ENCODE measurements around the gene LRIG3. TPM values are rescaled to one million over a fixed set of nuclear protein-coding genes. Genes with fewer than 3 reads are reported as not detected.
A peak's percentile ranks its signal among the peaks of the same experiment; 100 is the strongest.
"Not testable (repeated sequence)": the region's sequence is repeated elsewhere in the genome, so short reads cannot be mapped to it uniquely, and the experiment has no call there.

LRIG3 gene
- polyA plus RNA-seq, 6 donors from 2014 or later = not detected

DNA sequence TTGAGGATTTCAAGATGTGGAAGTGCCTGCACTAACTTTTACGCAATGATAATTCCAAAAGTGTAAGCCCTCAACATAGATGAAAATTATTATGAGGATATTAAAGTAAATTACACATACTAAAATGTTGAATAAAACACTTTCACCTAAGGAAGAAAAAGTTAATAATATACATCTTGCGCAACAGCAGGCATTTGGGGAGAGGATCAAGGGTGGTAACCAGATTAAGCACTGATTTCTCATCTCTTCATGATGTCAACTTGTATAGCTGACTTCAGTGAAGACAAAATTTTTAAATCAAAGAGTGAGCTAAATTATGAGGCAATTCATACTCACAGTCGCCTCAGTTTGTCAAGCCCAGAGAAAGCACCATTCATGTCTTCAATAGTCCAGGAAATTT, 33.8 kb downstream of the LRIG3 start:
- ATAC-seq (ENCODE audit: low read depth in 2 of 2) = no peak
- H3K4me3 Mint-ChIP-seq = no peak overlapping the region

DNA sequence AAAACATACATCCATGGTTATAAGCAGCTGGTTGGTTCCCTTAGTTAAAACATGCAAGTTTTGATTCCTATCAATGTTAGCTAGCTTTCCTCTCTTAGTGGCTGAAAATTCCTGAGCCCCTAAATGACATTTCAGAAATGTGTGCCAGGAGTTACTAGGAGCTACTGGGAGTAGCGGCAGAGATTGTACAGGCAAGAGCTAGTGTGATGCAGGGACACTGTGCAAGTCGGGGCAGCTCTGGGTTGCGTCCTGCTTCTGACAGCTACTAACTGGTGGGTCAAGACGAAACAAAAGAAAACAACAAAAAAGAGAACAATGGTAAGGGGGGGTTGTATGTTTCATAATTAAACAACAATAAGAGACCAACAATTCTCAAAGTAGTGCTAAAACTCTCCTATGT, 35.4 kb downstream of the LRIG3 start:
- Mint-ChIP-seq H3K36me3 (no peaks in the 10 kb centered on the region), H3K4me1 (no peaks in the 10 kb centered on the region), H3K4me3 (no peak overlapping the region), H3K27ac (no peak overlapping the region), H3K27me3 (no peaks in the 10 kb centered on the region), H3K9me3 (peaks cover 0 to 5% (median 0%) of the 10 kb centered on the region in 7 donors)
- no peak for DNase-seq
- no peak for ATAC-seq (ENCODE audit: low read depth in 2 of 2)

More for the DNA sequence above, 33.8 kb downstream of the LRIG3 start:
- Mint-ChIP-seq H3K27me3 (no peaks in the 10 kb centered on the region), H3K4me1 (no peaks in the 10 kb centered on the region), H3K36me3 (no peaks in the 10 kb centered on the region), H3K9me3 (peaks cover 0 to 2% (median 0%) of the 10 kb centered on the region in 7 donors), H3K27ac (no peak overlapping the region)
- DNase-seq = no peak

DNA sequence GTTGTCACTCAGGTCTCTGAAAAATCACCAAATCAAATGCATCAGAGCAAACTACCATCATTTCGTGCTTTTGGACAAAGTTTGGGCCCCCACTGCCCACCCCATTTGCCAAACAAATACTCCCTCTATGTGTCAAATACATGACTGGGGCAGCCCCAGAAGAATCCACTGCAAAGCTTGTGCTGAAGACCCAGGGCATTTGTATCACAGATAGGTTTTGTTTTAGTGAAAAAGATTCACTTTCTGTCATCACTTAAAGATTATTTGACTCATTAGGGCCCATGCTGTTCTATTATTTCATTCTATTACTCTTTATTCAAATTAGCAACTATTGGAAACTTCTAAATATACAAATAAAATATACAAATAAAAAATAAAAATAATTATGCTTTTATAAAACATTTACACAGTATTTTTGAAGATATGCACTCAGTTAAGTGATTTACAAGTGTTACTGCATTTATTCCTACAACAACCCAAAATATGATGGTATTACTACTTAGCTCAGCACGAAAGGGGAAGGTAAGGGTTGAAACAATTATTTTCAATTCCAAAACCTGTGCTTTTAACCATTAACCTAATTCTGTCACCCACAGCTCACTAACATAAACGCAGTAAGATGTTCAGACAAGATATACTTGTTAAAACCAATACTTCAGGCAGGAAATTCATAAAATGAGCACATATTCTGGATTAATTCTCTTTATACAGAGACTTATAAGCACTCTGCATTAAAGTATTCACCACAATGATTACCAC, 36.5 kb downstream of the LRIG3 start:
- Mint-ChIP-seq H3K36me3 (no peaks in the 10 kb centered on the region), H3K9me3 (peaks cover 0 to 10% (median 0%) of the 10 kb centered on the region in 7 donors), H3K4me1 (no peaks in the 10 kb centered on the region), H3K27ac (peak overlapping the region in 1 of 6 donors; percentile 16), H3K27me3 (no peaks in the 10 kb centered on the region), H3K4me3 (no peak overlapping the region)
- ATAC-seq (ENCODE audit: low read depth in 2 of 2) (no peak), DNase-seq (no peak)

- Mint-ChIP-seq H3K9me3 (peaks cover 0 to 10% (median 0%) of the 10 kb centered on the region in 7 donors), H3K27ac (no peak overlapping the region)
- DNase-seq = no peak
Observed at GRCh38 chr12:58882826-58883225, 37.5 kb downstream of the LRIG3 start.

GRCh38 chr12:58881816-58882215, 38.5 kb downstream of the LRIG3 start:
- ATAC-seq (ENCODE audit: low read depth in 2 of 2) = no peak
- no peaks in the 10 kb centered on the region for H3K4me1 Mint-ChIP-seq
- H3K27ac Mint-ChIP-seq = no peak overlapping the region
- H3K4me3 Mint-ChIP-seq = no peak overlapping the region
- no peaks in the 10 kb centered on the region for H3K36me3 Mint-ChIP-seq
- H3K9me3 Mint-ChIP-seq = peaks cover 0 to 10% (median 0%) of the 10 kb centered on the region in 7 donors
- DNase-seq = no peak
- no peaks in the 10 kb centered on the region for H3K27me3 Mint-ChIP-seq

More at GRCh38 chr12:58882826-58883225, 37.5 kb downstream of the LRIG3 start:
- Mint-ChIP-seq H3K4me1 (no peaks in the 10 kb centered on the region), H3K27me3 (no peaks in the 10 kb centered on the region), H3K36me3 (no peaks in the 10 kb centered on the region), H3K4me3 (no peak overlapping the region)
- no peak for ATAC-seq (ENCODE audit: low read depth in 2 of 2)

- Mint-ChIP-seq H3K36me3 (no peaks in the 10 kb centered on the region), H3K9me3 (peaks cover 0 to 10% (median 0%) of the 10 kb centered on the region in 7 donors), H3K4me3 (no peak overlapping the region), H3K27ac (no peak overlapping the region), H3K4me1 (no peaks in the 10 kb centered on the region), H3K27me3 (no peaks in the 10 kb centered on the region)
- ATAC-seq (ENCODE audit: low read depth in 2 of 2) (no peak), DNase-seq (no peak)
Observed at GRCh38 chr12:58880639-58881038, 39.7 kb downstream of the LRIG3 start.

- Mint-ChIP-seq H3K36me3 (no peaks in the 10 kb centered on the region), H3K27ac (no peak overlapping the region), H3K4me1 (no peaks in the 10 kb centered on the region), H3K27me3 (no peaks in the 10 kb centered on the region), H3K4me3 (no peak overlapping the region), H3K9me3 (peaks cover 0 to 19% (median 2%) of the 10 kb centered on the region in 7 donors)
- ATAC-seq (ENCODE audit: low read depth in 2 of 2) (no peak), DNase-seq (no peak)
Observed at GRCh38 chr12:58877243-58877743, 43.0 kb downstream of the LRIG3 start.

- H3K4me3 Mint-ChIP-seq = no peak overlapping the region
- peaks cover 0 to 9% (median 1%) of the 10 kb centered on the region in 7 donors for H3K9me3 Mint-ChIP-seq
- no peaks in the 10 kb centered on the region for H3K4me1 Mint-ChIP-seq
- no peaks in the 10 kb centered on the region for H3K36me3 Mint-ChIP-seq
- ATAC-seq (ENCODE audit: low read depth in 2 of 2) = no peak
- H3K27ac Mint-ChIP-seq = no peak overlapping the region
- DNase-seq = no peak
- no peaks in the 10 kb centered on the region for H3K27me3 Mint-ChIP-seq
Observed at GRCh38 chr12:58873496-58873895, 46.8 kb downstream of the LRIG3 start.

- Mint-ChIP-seq H3K4me3 (no peak overlapping the region), H3K27ac (no peak overlapping the region), H3K27me3 (no peaks in the 10 kb centered on the region), H3K4me1 (no peaks in the 10 kb centered on the region), H3K36me3 (no peaks in the 10 kb centered on the region), H3K9me3 (peaks cover 0 to 9% (median 2%) of the 10 kb centered on the region in 7 donors)
- DNase-seq (no peak), ATAC-seq (ENCODE audit: low read depth in 2 of 2) (no peak)
Observed at GRCh38 chr12:58871556-58871955, 48.7 kb downstream of the LRIG3 start.

GRCh38 chr12:58870595-58870994, 49.7 kb downstream of the LRIG3 start:
- Mint-ChIP-seq H3K4me1 (no peaks in the 10 kb centered on the region), H3K27me3 (no peaks in the 10 kb centered on the region), H3K4me3 (no peak overlapping the region), H3K36me3 (no peaks in the 10 kb centered on the region), H3K9me3 (peaks cover 0 to 9% (median 2%) of the 10 kb centered on the region in 7 donors), H3K27ac (no peak overlapping the region)
- ATAC-seq (ENCODE audit: low read depth in 2 of 2) (no peak), DNase-seq (no peak)

GRCh38 chr12:58860788-58861240, 59.5 kb downstream of the LRIG3 start:
- H3K36me3 Mint-ChIP-seq = no peaks in the 10 kb centered on the region
- no peak for ATAC-seq (ENCODE audit: low read depth in 2 of 2)
- H3K27me3 Mint-ChIP-seq = no peaks in the 10 kb centered on the region
- no peak overlapping the region for H3K27ac Mint-ChIP-seq
- DNase-seq = no peak
- no peaks in the 10 kb centered on the region for H3K4me1 Mint-ChIP-seq
- peaks cover 0 to 19% (median 4%) of the 10 kb centered on the region in 7 donors for H3K9me3 Mint-ChIP-seq
- H3K4me3 Mint-ChIP-seq = no peak overlapping the region

- Mint-ChIP-seq H3K36me3 (no peaks in the 10 kb centered on the region), H3K9me3 (peaks cover 0 to 21% (median 5%) of the 10 kb centered on the region in 7 donors), H3K27ac (no peak overlapping the region), H3K27me3 (no peaks in the 10 kb centered on the region), H3K4me1 (no peaks in the 10 kb centered on the region), H3K4me3 (no peak overlapping the region)
- DNase-seq (no peak), ATAC-seq (ENCODE audit: low read depth in 2 of 2) (no peak)
Observed at GRCh38 chr12:58860056-58860787, 60.1 kb downstream of the LRIG3 start.

GRCh38 chr12:58858030-58858429, 62.3 kb downstream of the LRIG3 start:
- Mint-ChIP-seq H3K27ac (no peak overlapping the region), H3K27me3 (no peaks in the 10 kb centered on the region), H3K4me1 (no peaks in the 10 kb centered on the region), H3K36me3 (no peaks in the 10 kb centered on the region), H3K4me3 (no peak overlapping the region), H3K9me3 (peaks cover 0 to 21% (median 5%) of the 10 kb centered on the region in 7 donors)
- DNase-seq (no peak), ATAC-seq (ENCODE audit: low read depth in 2 of 2) (no peak)

DNA sequence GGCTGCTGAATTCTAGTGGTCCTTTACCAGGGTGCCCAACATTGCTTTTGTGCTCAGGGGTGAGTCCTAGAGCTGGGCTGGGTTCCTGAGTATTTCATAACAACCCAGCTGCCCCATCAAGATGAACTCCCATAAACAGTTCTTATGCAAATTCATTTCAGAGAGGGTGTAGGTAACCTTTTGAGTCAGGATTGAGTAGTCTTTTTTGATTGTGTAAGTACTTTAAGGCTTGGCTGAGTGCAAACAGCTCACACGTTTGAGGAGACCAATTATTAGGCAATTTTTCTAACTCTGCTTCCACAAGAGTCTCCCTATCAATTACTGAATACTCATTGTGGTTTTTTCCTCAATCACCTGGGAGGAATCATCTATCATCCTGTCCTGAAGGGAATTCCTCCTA, 63.1 kb downstream of the LRIG3 start:
- H3K4me3 Mint-ChIP-seq; H3K36me3 Mint-ChIP-seq; H3K27me3 Mint-ChIP-seq; DNase-seq; H3K27ac Mint-ChIP-seq; ATAC-seq (ENCODE audit: low read depth in 2 of 2); H3K4me1 Mint-ChIP-seq: not testable (repeated sequence)
- H3K9me3 Mint-ChIP-seq = peaks cover 2 to 21% (median 10%) of the 10 kb centered on the region in 7 donors

All from naive B cell (primary cell).